SU-DHL-6 (cell line): ENCODE measurements around the gene FGFR1OP2.

ENCODE experiments used
- EZH2phosphoT487 ChIP-seq: fragments of 200-600 bp; sonication (generic), shearing (Covaris generic); conservative IDR thresholded peaks from 2 replicates; pipeline ENCODE4 v1.6.1; 2018; ENCODE audit warnings: mild to moderate bottlenecking, antibody characterized with exemption, low read length, moderate library complexity, mixed read lengths
- TF ChIP-seq, protein P1 (sequence below): fragments of 200-600 bp; sonication (generic); IDR thresholded peaks from one replicate; pipeline ENCODE4 v1.5.1; 2017; ENCODE audit warnings: antibody characterized with exemption, mild to moderate bottlenecking, low read length, moderate library complexity; ENCODE audit not compliant: insufficient read depth, poor library complexity, severe bottlenecking

DNA sequence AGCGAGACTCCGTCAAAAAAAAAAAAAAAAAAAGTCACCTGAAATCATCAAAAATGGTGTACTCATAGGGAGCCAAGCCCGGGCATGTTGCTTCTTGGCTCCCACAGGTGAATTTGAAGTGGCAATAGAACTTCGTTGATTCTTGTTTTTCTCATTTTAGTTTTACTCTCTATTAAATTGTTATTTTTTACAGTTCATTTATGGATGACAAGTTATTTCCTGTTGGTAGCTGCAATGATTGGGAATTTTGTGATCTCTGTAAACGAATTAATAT lies 74.6 kb downstream of the FGFR1OP2 start:
- TF ChIP-seq, protein P1, sequence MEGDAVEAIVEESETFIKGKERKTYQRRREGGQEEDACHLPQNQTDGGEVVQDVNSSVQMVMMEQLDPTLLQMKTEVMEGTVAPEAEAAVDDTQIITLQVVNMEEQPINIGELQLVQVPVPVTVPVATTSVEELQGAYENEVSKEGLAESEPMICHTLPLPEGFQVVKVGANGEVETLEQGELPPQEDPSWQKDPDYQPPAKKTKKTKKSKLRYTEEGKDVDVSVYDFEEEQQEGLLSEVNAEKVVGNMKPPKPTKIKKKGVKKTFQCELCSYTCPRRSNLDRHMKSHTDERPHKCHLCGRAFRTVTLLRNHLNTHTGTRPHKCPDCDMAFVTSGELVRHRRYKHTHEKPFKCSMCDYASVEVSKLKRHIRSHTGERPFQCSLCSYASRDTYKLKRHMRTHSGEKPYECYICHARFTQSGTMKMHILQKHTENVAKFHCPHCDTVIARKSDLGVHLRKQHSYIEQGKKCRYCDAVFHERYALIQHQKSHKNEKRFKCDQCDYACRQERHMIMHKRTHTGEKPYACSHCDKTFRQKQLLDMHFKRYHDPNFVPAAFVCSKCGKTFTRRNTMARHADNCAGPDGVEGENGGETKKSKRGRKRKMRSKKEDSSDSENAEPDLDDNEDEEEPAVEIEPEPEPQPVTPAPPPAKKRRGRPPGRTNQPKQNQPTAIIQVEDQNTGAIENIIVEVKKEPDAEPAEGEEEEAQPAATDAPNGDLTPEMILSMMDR: no peak
- TF ChIP-seq EZH2phosphoT487: no peak
